SJSA1 (cell line): Measurements from ENCODE around the gene GEMIN8. TPM values are rescaled to one million over a fixed set of nuclear protein-coding genes. Genes with fewer than 3 reads are reported as not detected.
A peak's percentile ranks its signal among the peaks of the same experiment; 100 is the strongest.

ENCODE experiments used
- DNase-seq, 2 experiments: peaks; one replicate each; pipeline ENCODE4 v3.0.0-alpha.2; 2015 to 2020; ENCODE audit warnings: low spot score in 2 of 2, low read depth in 1 of 2
- H3K27ac ChIP-seq: fragments of 250-450 bp; sonication (Bioruptor Pico); 2 replicates; pipeline ENCODE4 v1.5.1; 2020; ENCODE audit warnings: mild to moderate bottlenecking, moderate library complexity
- H3K27me3 ChIP-seq: fragments of 250-450 bp; sonication (Bioruptor Pico); replicated peaks from 2 replicates; pipeline ENCODE4 v1.5.1; 2020; ENCODE audit warnings: mild to moderate bottlenecking, moderate library complexity
- H3K36me3 ChIP-seq: fragments of 250-450 bp; sonication (Bioruptor Pico); 2 replicates; pipeline ENCODE4 v1.5.1; 2020; ENCODE audit warnings: mild to moderate bottlenecking
- H3K4me1 ChIP-seq: fragments of 250-450 bp; sonication (Bioruptor Pico); replicated peaks from 2 replicates; pipeline ENCODE4 v1.6.1; 2021; ENCODE audit warnings: mild to moderate bottlenecking
- H3K4me3 ChIP-seq: fragments of 250-450 bp; sonication (Bioruptor Pico); 2 replicates; pipeline ENCODE4 v1.5.1; 2020; ENCODE audit warnings: mild to moderate bottlenecking
- H3K9me3 ChIP-seq: fragments of 250-450 bp; sonication (Bioruptor Pico); replicated peaks from 2 replicates; pipeline ENCODE4 v1.5.1; 2020; ENCODE audit warnings: mild to moderate bottlenecking
- total RNA-seq: library from RNA; depleted of rRNA; stranded (reverse); fragments of >200 nt; shearing (Covaris generic); gene quantifications from 2 replicates; pipeline ENCODE4 v1.2.3, GENCODE V29; 2014

Gene GEMIN8
- total RNA-seq, 1 experiment from 2014 or later = 10.7 TPM

DNA sequence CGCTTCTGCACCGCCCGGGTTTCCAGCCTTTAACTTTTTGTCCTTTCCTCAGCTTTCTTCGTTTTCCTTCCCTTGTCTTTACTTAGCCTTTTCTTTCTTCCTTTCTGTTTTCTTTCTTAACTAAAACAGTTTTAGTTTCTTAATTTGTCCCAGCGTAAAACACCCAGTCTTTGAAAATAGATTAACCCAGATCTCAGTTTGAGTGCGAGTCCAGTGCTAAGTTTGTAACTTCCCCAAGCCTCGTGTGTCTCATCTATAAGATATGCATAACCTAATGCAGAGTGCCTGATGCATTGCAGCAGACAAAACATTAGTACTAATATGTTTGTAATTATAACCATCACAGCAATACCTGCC, 460 bp upstream of the GEMIN8 start:
- peak overlapping the region; percentile 58 for H3K4me3 ChIP-seq
- peak overlapping the region; percentile 81 for H3K27ac ChIP-seq
- no peak for DNase-seq
- no peaks in the 10 kb centered on the region for H3K9me3 ChIP-seq
- no peaks in the 10 kb centered on the region for H3K27me3 ChIP-seq
- H3K36me3 ChIP-seq = no peaks in the 10 kb centered on the region
- H3K4me1 ChIP-seq = peaks cover 22% of the 10 kb centered on the region

DNA sequence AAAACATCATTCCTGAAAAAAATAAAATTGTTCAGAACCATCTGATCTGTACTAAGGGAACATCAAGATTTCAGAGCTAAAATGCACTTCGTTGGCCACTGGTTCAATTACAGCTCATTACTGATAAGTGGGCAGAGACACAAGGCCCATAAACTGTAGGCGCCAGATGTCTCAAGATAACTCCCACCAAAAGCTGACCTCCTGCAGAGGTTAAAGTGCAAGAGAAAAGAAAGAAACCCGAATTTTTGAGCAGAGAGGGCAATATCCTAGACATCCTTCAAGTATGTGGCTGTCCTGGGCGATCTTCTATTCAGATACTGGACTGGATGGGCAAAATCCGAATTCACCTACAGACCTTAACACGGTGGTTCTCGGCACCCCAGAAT, 660 bp downstream of the GEMIN8 start:
- Histone ChIP-seq H3K36me3 (no peaks in the 10 kb centered on the region), H3K27ac (peak overlapping the region; percentile 81), H3K9me3 (no peaks in the 10 kb centered on the region), H3K4me3 (peak overlapping the region; percentile 58), H3K4me1 (peaks cover 22% of the 10 kb centered on the region), H3K27me3 (no peaks in the 10 kb centered on the region)
- no peak for DNase-seq

DNA sequence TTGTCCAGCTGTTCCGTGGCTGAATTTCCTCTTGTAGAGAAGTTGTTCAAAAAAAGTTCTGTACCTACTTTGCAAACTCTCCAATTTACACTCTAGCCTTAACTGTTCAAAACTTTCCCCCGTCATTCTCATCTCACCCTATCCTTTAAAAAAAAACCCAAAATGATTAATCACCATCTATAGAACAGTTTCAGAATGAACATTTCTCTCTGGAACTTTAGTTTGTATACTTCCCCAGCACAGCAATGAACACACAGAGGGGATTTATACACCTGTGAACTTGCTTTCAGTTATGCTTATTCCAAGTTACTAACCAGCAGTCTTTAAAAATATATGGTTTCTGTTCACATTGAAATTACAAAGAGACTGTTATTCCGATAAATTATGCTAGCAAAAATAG, 1.2 kb downstream of the GEMIN8 start:
- Histone ChIP-seq H3K27ac (peak overlapping the region; percentile 81), H3K9me3 (no peaks in the 10 kb centered on the region), H3K27me3 (no peaks in the 10 kb centered on the region), H3K4me3 (no peak overlapping the region; the same call in 1 of the 2 replicates), H3K4me1 (peaks cover 22% of the 10 kb centered on the region), H3K36me3 (no peaks in the 10 kb centered on the region)
- no peak for DNase-seq

DNA sequence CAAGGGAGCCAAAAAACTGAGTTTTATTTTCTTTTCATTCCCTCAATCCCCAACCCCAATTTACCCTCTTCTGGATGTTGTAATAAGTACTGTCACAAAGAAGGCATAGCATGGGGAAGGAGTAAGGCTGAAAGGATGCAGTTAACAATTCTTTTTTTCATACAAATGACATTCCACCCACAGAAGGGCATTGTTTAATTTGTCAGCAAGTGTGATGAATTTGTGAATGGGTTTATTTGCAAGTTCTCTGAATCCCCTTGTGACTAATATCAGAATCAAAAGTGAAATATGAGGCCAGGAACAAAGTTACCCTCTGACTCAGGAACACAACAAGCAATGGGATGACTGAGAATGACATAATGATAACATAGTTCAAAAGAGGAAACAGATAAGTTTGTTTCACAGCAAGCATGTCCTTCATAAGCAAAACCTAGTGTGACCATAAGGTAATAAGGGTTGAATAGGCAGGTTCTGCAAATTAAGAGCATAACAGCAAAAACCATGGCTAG, 2.1 kb downstream of the GEMIN8 start:
- Histone ChIP-seq H3K27me3 (no peaks in the 10 kb centered on the region), H3K4me1 (peaks cover 22% of the 10 kb centered on the region), H3K36me3 (no peaks in the 10 kb centered on the region), H3K4me3 (no peak overlapping the region), H3K9me3 (no peaks in the 10 kb centered on the region), H3K27ac (peak overlapping the region; percentile 81)
- DNase-seq = peak in 1 of 2 experiments; percentile 65

DNA sequence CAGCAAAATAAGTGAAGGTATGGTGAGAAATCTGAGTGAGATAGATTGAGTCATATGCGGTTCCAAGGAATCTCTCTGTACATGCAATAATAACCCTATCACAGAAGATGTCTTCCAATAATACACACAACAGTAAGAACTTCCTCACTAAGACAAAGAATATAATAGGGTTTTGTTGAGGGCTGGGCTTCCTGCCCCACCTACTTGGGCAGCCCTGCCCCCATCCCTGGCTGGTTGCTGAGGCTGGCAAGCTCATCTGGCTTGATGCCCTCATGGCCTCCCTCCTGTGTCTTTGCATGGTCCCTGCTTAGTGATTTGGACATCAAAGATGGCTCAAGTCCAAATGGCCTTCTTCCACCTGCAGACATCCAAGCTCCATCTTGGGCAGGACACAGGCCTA, 2.7 kb downstream of the GEMIN8 start:
- H3K9me3 ChIP-seq = no peaks in the 10 kb centered on the region
- peak overlapping the region; percentile 74 for H3K27ac ChIP-seq
- H3K36me3 ChIP-seq = no peaks in the 10 kb centered on the region
- no peaks in the 10 kb centered on the region for H3K27me3 ChIP-seq
- DNase-seq = no peak
- H3K4me1 ChIP-seq = peaks cover 22% of the 10 kb centered on the region
- H3K4me3 ChIP-seq = no peak overlapping the region

DNA sequence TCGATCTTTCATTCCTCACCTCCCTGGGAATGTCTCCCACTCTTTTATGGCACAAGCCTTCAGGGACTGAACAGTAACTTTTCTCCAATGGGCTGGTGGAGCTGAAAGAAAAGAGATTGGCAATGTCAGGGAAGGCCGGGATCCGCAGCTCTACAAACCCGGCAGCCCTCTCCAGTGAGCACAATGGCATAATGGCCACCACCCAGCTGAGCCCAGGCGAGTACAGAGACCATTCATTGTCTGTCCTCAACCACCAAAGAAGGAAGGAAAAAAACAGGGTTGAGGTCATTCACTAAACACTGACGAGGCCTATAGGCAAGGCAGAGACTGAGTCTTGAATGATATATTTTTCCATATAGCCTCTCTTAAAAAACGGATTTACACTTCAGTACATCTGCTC, 3.6 kb downstream of the GEMIN8 start:
- H3K27me3 ChIP-seq = no peaks in the 10 kb centered on the region
- no peak overlapping the region for H3K4me3 ChIP-seq
- no peaks in the 10 kb centered on the region for H3K9me3 ChIP-seq
- no peak overlapping the region for H3K27ac ChIP-seq
- peaks cover 22% of the 10 kb centered on the region for H3K4me1 ChIP-seq
- H3K36me3 ChIP-seq = no peaks in the 10 kb centered on the region
- DNase-seq = no peak

DNA sequence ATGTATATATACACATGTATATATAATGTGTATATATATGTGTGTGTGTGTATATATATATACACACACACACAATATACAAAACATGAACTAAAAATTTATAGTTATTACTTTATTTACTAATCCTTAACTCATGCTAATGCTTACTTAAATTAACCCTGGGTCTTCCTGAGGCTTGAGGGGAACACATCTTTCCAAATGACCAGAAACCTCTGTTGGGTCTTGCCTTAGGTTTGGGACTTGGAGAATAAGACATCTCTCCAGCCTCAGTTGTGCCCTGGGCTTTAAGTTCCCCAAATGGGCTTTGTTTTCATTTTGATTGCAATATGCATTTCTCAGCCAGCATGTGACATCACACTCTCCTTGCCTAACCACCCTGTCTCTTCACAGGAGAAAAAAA, 7.7 kb downstream of the GEMIN8 start:
- no peak overlapping the region for H3K4me3 ChIP-seq
- no peak overlapping the region for H3K27ac ChIP-seq

DNA sequence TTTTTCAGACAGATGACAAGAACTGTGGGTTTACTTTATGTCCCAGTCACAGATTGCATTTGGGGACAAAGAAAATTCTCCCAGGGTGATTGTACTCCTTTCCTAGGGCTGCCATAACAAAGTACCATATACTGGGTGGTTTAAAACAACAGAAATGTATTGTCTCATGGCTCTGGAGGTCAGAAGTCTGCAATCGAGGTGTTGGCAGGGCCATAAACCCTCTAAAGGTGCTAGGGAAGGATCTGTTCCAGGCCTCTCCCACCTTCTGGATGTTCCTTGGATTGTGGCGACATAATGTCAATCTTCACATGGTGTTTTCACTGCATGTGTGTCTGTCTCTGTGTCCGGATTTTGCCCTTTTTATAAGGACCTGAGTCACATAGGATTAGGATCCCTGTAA, 12.3 kb downstream of the GEMIN8 start:
- no peaks in the 10 kb centered on the region for H3K9me3 ChIP-seq
- H3K4me3 ChIP-seq = no peak overlapping the region
- H3K27ac ChIP-seq = no peak overlapping the region
- H3K36me3 ChIP-seq = no peaks in the 10 kb centered on the region
- no peak for DNase-seq
- H3K4me1 ChIP-seq = no peaks in the 10 kb centered on the region
- H3K27me3 ChIP-seq = no peaks in the 10 kb centered on the region

More for the DNA sequence above, 7.7 kb downstream of the GEMIN8 start:
- Histone ChIP-seq H3K9me3 (no peaks in the 10 kb centered on the region), H3K36me3 (no peaks in the 10 kb centered on the region), H3K27me3 (no peaks in the 10 kb centered on the region), H3K4me1 (peaks cover 4% of the 10 kb centered on the region)
- no peak for DNase-seq

DNA sequence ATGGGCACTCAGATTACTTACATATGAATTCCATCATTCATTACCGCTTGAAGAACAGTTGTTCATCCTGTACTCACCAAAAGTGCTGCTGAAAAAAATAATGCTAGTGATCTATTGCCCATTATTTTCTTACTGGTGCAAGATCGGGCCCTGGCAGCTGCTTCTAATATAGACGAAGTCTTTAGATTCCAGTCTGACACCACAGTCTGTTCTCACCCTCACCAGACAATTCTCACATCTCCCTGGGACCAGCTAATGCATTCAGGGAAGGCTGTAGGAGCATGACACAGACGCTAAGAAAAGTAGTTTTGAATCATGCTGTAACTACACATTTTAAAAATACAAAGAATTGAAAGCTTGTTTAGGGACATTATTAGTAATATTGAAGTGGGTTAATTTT, 13.8 kb downstream of the GEMIN8 start:
- Histone ChIP-seq H3K36me3 (no peaks in the 10 kb centered on the region), H3K27me3 (no peaks in the 10 kb centered on the region), H3K27ac (no peak overlapping the region), H3K4me3 (no peak overlapping the region), H3K9me3 (no peaks in the 10 kb centered on the region), H3K4me1 (no peaks in the 10 kb centered on the region)
- no peak for DNase-seq

DNA sequence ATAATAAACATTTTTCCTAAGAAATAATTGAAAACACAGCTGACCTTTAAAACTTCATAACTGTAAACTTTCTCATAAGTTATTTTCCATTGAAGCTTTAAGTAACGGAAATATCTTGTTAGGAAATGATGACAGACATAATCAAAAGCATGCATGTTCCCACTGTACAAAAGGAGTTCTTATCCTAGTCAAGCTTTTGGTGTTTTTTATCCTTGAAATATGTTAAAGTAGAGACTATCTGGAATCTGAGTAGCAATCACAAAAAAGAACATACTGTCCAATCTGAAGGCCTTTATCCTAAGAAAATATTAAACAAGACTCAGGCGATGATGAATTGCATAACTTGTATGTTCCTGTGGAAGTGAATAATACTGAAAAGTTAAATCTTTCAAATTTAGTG, 14.4 kb downstream of the GEMIN8 start:
- H3K4me1 ChIP-seq = no peaks in the 10 kb centered on the region
- H3K4me3 ChIP-seq = no peak overlapping the region
- H3K36me3 ChIP-seq = no peaks in the 10 kb centered on the region
- no peak for DNase-seq
- H3K9me3 ChIP-seq = no peaks in the 10 kb centered on the region
- no peak overlapping the region for H3K27ac ChIP-seq
- H3K27me3 ChIP-seq = no peaks in the 10 kb centered on the region

DNA sequence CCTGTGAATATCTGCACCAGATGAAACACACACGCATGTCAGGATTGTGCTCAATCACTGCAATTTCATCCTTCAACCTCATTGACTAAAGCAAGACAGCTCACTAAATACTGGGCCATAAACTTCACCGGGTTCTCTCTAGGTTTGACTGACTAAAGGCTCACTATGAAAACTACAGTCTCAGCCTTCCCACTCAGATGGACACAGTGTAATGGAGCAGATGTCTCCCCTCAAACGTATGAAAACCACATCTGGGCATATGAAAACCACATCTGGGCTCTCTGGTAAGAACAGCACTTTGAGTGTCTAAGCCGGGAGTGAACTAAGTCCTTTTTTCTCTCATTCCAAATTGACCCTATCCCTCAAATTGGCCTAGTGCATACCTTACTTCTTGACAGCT, 15.2 kb downstream of the GEMIN8 start:
- no peaks in the 10 kb centered on the region for H3K4me1 ChIP-seq
- DNase-seq = no peak
- H3K27ac ChIP-seq = no peak overlapping the region
- no peaks in the 10 kb centered on the region for H3K36me3 ChIP-seq
- H3K4me3 ChIP-seq = no peak overlapping the region
- H3K9me3 ChIP-seq = no peaks in the 10 kb centered on the region
- H3K27me3 ChIP-seq = no peaks in the 10 kb centered on the region

DNA sequence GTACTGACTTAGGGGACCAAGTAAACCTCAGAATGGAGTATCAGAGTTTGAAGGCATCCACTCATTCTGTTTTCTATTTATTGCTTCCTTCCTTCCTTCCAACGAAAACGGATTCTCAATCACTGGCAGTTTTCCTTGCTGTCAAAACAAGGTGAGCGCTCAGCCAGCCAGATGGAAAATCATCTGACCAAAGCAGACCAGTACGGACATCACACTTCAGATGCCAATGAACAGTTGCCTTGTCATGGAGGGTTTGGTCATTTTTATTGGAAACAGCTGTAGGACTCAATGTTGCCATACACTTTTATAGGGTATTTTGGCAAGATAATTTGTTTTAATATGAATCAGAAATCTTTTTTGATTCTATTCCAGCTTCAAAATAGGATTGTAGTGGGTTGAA, 16.6 kb downstream of the GEMIN8 start:
- no peaks in the 10 kb centered on the region for H3K9me3 ChIP-seq
- no peak overlapping the region for H3K27ac ChIP-seq
- H3K4me3 ChIP-seq = no peak overlapping the region
- no peaks in the 10 kb centered on the region for H3K36me3 ChIP-seq
- no peaks in the 10 kb centered on the region for H3K27me3 ChIP-seq
- no peak for DNase-seq
- no peaks in the 10 kb centered on the region for H3K4me1 ChIP-seq

DNA sequence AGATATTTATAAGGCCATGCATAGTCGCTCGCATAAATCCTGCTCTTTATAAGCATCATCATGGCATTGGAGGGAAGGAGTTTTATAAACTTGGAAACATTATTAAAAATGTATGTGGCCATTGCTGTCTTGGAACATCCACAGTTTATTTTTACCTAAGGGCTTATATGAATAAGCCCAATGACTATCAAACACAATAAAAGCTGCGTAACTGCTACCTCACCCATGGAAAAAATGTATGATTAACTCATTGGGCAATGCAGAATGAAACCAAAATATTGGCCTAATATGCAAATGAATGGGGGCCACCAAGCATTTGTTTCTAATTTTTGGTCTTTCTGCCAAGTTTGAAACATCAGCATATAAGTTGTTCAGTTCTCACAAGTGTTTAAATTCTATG, 19.1 kb downstream of the GEMIN8 start:
- H3K36me3 ChIP-seq = no peaks in the 10 kb centered on the region
- no peak overlapping the region for H3K27ac ChIP-seq
- no peaks in the 10 kb centered on the region for H3K9me3 ChIP-seq
- H3K4me3 ChIP-seq = no peak overlapping the region
- no peak for DNase-seq
- H3K27me3 ChIP-seq = no peaks in the 10 kb centered on the region
- no peaks in the 10 kb centered on the region for H3K4me1 ChIP-seq

DNA sequence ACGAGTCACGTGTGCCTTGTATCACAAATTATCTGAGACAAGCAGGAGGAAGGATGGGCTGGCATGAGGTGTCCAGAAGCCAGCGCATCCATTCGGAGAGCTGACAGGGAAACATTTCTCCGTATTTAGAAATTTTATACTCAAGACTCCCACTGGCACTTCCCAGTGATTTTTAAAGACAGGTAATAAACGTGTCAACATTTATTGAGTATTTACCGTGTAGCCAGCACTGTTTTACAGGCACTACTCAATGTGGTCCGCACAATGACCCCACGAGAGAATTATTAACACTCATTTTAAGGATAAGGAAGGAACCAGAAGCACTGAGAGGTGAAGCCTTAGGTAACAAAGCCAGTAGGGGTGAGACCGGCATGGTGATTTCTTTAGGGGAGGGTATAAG, 23.2 kb downstream of the GEMIN8 start:
- Histone ChIP-seq H3K9me3 (no peaks in the 10 kb centered on the region), H3K27ac (no peak overlapping the region), H3K4me3 (no peak overlapping the region), H3K36me3 (no peaks in the 10 kb centered on the region), H3K27me3 (no peaks in the 10 kb centered on the region), H3K4me1 (no peaks in the 10 kb centered on the region)
- no peak for DNase-seq

DNA sequence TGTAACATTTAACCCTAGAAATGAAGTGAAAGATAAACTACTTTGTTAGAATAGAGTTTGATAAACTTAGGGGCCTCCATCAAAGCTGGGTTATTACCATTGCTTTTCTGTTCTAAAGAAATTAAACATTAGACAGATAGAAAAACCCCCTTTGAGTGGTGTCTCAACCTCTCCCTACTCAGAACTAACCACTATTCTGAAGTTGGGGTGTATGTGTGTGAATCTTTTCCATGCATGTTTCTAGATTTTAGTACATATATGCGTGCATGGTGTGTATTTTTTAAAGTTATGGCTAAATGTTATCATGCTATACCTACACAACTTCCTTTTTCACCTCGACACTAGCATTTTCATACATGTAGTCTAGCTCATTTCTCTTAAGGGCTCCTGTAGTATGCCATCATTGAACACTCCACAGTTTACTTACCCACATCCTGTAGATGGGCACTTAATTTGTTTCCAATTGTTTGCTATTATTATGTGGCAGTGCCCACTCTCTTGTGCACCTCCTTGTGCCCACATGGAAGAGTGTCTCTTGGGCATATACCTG, 25.7 kb downstream of the GEMIN8 start:
- Histone ChIP-seq H3K36me3 (no peaks in the 10 kb centered on the region), H3K27ac (no peak overlapping the region), H3K4me1 (no peaks in the 10 kb centered on the region), H3K9me3 (no peaks in the 10 kb centered on the region), H3K27me3 (no peaks in the 10 kb centered on the region), H3K4me3 (no peak overlapping the region)
- DNase-seq = no peak
